Small intestine (tissue), 7 donors: ENCODE data around the gene EEF1AKMT4. TPM values are rescaled to one million over a fixed set of nuclear protein-coding genes. Genes with fewer than 3 reads are reported as not detected.

Experiments
- DNase-seq, 2 donors: peaks; one replicate each; pipeline versions ENCODE4 v3.0.0 to v3.0.0-alpha.2; 2013
- FAIRE-seq: peaks from 2 replicates; lab custom pipeline; 2012; peaks lifted over from hg19 to GRCh38; lab: Jason Lieb, UNC
- H3K27ac ChIP-seq, 3 donors: one replicate each; pipeline ENCODE4 v1.5.1; 2013; ENCODE audit warnings: low read length in 2 of 3, mild to moderate bottlenecking in 2 of 3, control low read depth in 1 of 3, inconsistent platforms in 1 of 3, low read depth in 1 of 3, moderate library complexity in 1 of 3
- H3K27me3 ChIP-seq, 3 donors: one replicate each; pipeline ENCODE4 v1.6.1; 2013; ENCODE audit warnings: low read length in 3 of 3, inconsistent platforms in 1 of 3; ENCODE audit not compliant: control insufficient read depth in 3 of 3, insufficient read depth in 3 of 3
- H3K36me3 ChIP-seq, 3 donors: one replicate each; pipeline ENCODE4 v1.6.1; 2013; ENCODE audit warnings: low read length in 3 of 3, inconsistent platforms in 1 of 3, low read depth in 1 of 3, mild to moderate bottlenecking in 1 of 3, moderate library complexity in 1 of 3; ENCODE audit not compliant: control insufficient read depth in 3 of 3, insufficient read depth in 2 of 3
- H3K4me1 ChIP-seq, 3 donors: one replicate each; pipeline ENCODE4 v1.6.1; 2013; ENCODE audit warnings: low read length in 2 of 3, inconsistent platforms in 1 of 3, low read depth in 1 of 3, mild to moderate bottlenecking in 1 of 3, moderate library complexity in 1 of 3; ENCODE audit not compliant: control insufficient read depth in 3 of 3, insufficient read depth in 2 of 3
- H3K4me3 ChIP-seq, 3 donors: one replicate each; pipeline ENCODE4 v1.5.1; 2013; ENCODE audit warnings: low read length in 3 of 3, control low read depth in 1 of 3, inconsistent platforms in 1 of 3, low read depth in 1 of 3, mild to moderate bottlenecking in 1 of 3, moderate library complexity in 1 of 3
- H3K9me3 ChIP-seq, 2 donors: one replicate each; pipeline ENCODE4 v1.6.1; 2013; ENCODE audit warnings: low read depth in 1 of 2, low read length in 1 of 2; ENCODE audit not compliant: control insufficient read depth in 2 of 2, insufficient read depth in 1 of 2
- WGBS, 3 donors: extraction: QIAGEN DNeasy Blood & Tissue Kit; methylation state at CpG; one replicate each; pipeline ENCODE4 v1.1.7; 2013; 5-methylcytosine and 5-hydroxymethylcytosine counted together
- polyA plus RNA-seq, 4 donors: library from polyadenylated mRNA; stranded (reverse) in 3 of 4; unstranded in 1 of 4; fragments of 200-250 nt in 3 of 4; fragments of 120-200 nt in 1 of 4; gene quantifications; one replicate each; pipeline versions ENCODE4 v1.2.1 to v1.2.3, GENCODE V29; 2013
- donor health status: healthy with polysubstance abuse.
- donor health status: control.
- donor health status: control.
- donor health status: Bipolar disorder and iron deficiency.
- donor health status: healthy.

The EEF1AKMT4 gene
- polyA plus RNA-seq, 4 donors: 4.9 to 9.7 (median 8.1) TPM

DNA sequence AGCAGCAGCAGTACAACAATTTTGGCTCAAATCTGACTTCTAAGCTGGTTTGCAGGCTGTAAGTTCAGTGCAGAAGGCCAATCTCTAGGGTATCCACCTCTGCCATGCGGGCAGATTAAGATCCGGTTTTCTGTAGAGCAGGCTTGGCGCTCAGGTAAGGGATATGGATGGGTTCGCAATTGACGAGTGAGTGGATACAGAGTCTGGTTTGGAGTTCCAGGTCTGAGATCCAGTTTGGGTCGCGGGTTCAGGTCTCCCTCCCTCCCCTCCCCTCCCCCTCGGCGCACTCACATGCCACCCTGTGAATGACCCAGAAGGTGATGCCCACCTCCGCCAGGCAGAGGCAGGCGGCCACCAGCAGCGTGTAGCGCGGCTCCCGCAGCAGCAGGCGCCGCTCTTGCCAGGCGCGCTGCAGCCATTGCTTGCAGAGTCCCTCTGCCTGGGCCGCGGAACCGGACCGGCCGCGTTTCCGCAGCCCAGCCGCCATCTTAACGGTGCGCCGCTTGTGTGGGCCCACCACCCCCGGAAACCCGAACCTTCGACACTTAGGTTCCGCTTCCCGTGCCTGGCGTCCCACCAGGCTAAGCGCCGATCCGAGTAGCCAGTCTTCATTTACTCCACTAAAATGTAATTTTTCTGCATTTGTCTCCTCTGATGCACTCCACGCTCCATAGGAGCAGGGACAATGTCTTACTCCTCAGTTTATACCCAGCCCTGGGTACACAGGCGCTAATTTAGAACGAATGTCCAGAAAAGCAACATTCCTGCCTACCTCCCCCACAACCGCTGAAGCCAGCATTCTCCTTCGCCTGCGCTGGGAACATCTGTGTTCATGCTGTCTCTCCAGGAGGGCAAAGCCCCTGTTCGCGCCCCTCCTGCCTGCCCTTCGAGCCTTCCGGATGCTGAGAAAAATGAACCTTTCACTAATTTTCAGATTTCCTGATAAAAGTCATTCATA is 739 bp upstream of the EEF1AKMT4 start, which contains the start of gene ALG3:
ALG3 (minus strand) TSS at position 509 of the 958 bp plus-strand sequence; CDS start at position 487, 22 bp downstream.
- peak; percentile 83 to 95 for DNase-seq
- Histone ChIP-seq H3K9me3 (no peaks in the 10 kb centered on the region), H3K4me1 (peaks cover 0 to 2% (median 0%) of the 10 kb centered on the region in 3 donors), H3K36me3 (peaks cover 9 to 19% (median 9%) of the 10 kb centered on the region in 3 donors), H3K27ac (peak within 1 kb of the TSS; percentile 75 to 86 (median 83)), H3K4me3 (peak within 1 kb of the TSS; percentile 53 to 89 (median 71)), H3K27me3 (no peaks in the 10 kb centered on the region)
- FAIRE-seq: no peak
- WGBS, 3 donors: 0 to 1% (median 1%) methylated on average over 44 to 49 of the region's 49 CpGs

- 10 to 13% (median 12%) methylated on average over 20 of the region's 20 CpGs for WGBS, 3 donors
- peaks cover 0 to 7% (median 3%) of the 10 kb centered on the region in 3 donors for H3K36me3 ChIP-seq
- no peaks in the 10 kb centered on the region for H3K27me3 ChIP-seq
- FAIRE-seq (no peak), DNase-seq (peak; percentile 94)
- peaks cover 0 to 2% (median 0%) of the 10 kb centered on the region in 3 donors for H3K4me1 ChIP-seq
- no peaks in the 10 kb centered on the region for H3K9me3 ChIP-seq
- H3K4me3 ChIP-seq: peak overlapping the region in 2 of 3 donors; percentile 71 to 89
- peak overlapping the region; percentile 47 to 75 (median 67) for H3K27ac ChIP-seq
These were observed 826 bp downstream of the EEF1AKMT4 start for GRCh38 chr3:184250167-184250828.

GRCh38 chr3:184255291-184256039 is 6.0 kb downstream of the EEF1AKMT4 start:
- Histone ChIP-seq H3K4me3 (no peak overlapping the region), H3K9me3 (no peaks in the 10 kb centered on the region), H3K36me3 (peaks cover 0 to 16% (median 2%) of the 10 kb centered on the region in 3 donors), H3K27me3 (peaks cover 0 to 20% (median 7%) of the 10 kb centered on the region in 3 donors), H3K27ac (no peak overlapping the region), H3K4me1 (peaks cover 0 to 5% (median 0%) of the 10 kb centered on the region in 3 donors)
- WGBS, 3 donors: 93 to 98% (median 95%) methylated on average over 3 of the region's 3 CpGs
- FAIRE-seq (no peak), DNase-seq (no peak)

DNA sequence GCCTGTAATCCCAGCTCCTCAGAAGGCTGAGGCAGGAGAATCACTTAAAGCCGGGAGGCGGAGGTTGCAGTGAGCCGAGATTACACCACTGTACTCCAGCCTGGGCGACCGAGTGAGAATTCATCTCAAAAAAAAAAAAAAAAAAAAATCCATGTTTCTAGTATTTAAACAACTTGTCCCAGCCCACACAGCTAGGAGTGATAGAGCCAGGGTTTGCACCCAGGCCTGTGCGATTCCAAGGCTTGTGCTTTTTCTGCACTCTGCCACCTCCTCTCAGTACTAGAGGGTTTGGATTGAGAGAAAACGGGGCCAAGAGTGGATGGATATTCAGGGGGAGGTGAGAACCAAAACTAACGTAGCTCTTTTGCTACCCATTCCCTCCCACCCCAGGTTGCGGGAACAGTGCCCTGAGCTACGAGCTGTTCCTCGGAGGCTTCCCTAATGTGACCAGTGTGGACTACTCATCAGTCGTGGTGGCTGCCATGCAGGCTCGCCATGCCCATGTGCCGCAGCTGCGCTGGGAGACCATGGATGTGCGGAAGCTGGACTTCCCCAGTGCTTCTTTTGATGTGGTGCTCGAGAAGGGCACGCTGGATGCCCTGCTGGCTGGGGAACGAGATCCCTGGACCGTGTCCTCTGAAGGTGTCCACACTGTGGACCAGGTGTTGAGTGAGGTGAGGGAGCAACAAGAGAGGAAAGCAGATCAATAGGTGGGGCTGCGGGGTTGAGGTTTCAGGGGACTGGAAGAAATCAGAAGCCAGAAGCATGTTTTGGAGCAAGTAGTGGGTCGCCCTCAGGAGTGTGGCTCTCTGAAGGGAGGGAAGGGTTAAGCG is 7.8 kb downstream of the EEF1AKMT4 start:
- no peak for FAIRE-seq
- H3K9me3 ChIP-seq: no peaks in the 10 kb centered on the region
- WGBS, 3 donors: 91 to 97% (median 96%) methylated on average over 23 of the region's 23 CpGs

DNA sequence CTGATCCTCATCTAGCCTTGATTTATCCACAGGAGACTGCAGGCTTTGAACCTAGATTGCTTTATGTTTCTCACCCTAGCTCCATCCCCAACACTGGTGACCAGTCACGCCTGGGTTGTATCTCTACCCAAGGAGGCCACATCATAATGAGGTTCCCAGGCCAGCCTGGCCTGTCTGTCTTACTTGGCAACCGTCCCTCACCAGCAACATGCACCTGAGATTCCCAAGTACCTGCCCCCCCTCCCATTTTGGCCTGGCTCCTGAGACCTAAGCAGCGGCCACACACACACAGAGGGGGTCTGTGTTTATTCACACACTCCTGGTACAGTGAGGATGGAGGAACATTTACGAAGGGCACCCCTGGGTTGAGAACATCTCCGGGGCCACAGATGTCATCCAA is 9.5 kb downstream of the EEF1AKMT4 start:
- H3K27ac ChIP-seq: no peak overlapping the region
- no peak for DNase-seq
- H3K36me3 ChIP-seq: peaks cover 0 to 16% (median 2%) of the 10 kb centered on the region in 3 donors
- H3K4me1 ChIP-seq: peaks cover 0 to 11% (median 7%) of the 10 kb centered on the region in 3 donors
- H3K27me3 ChIP-seq: peaks cover 0 to 46% (median 19%) of the 10 kb centered on the region in 3 donors
- WGBS, 3 donors: 89 to 93% (median 92%) methylated on average over 5 of the region's 5 CpGs
- no peaks in the 10 kb centered on the region for H3K9me3 ChIP-seq
- FAIRE-seq: no peak
- no peak overlapping the region for H3K4me3 ChIP-seq

More for the DNA sequence above, 7.8 kb downstream of the EEF1AKMT4 start:
- H3K27me3 ChIP-seq: peaks cover 0 to 34% (median 13%) of the 10 kb centered on the region in 3 donors
- H3K4me1 ChIP-seq: peaks cover 0 to 9% (median 7%) of the 10 kb centered on the region in 3 donors
- no peak overlapping the region for H3K27ac ChIP-seq
- no peak for DNase-seq
- no peak overlapping the region for H3K4me3 ChIP-seq
- peaks cover 0 to 16% (median 2%) of the 10 kb centered on the region in 3 donors for H3K36me3 ChIP-seq

DNA sequence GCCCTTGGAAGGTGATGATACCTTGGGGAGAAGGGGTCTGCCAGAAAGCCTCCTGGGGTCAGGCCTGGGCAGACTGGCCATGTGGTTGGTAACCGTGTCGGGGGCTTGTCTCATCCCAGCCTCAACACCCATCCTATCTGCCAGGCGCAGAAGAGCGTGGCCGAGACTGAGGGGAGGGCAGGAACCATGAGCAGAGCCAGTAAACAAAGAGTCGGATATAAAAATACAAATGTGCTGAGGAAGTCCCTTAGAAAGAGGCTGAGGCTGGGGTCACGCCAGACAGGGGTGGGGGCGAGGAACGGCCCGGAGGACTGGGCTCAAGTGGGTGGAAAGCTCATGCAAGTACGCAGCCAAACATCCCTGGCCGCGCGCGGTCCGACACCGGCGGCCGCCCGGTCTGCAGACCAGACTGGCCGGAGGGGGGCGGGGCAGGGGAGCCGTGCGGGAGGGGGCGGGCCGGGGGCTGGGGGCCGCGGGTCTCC is 10.0 kb downstream of the EEF1AKMT4 start:
- Histone ChIP-seq H3K36me3 (peaks cover 0 to 16% (median 2%) of the 10 kb centered on the region in 3 donors), H3K27me3 (peaks cover 0 to 46% (median 20%) of the 10 kb centered on the region in 3 donors), H3K4me3 (no peak overlapping the region), H3K9me3 (no peaks in the 10 kb centered on the region), H3K27ac (no peak overlapping the region), H3K4me1 (peaks cover 0 to 11% (median 7%) of the 10 kb centered on the region in 3 donors)
- DNase-seq (no peak), FAIRE-seq (no peak)
- 18 to 24% (median 23%) methylated on average over 16 to 28 of the region's 28 CpGs for WGBS, 3 donors
